CD4-positive, alpha-beta T cell treated with Interleukin-17A for 4 hours (primary cell): ENCODE results near the gene AHCTF1.

Source experiments
- DNase-seq: peaks from one replicate; pipeline ENCODE4 v3.0.0-alpha.2; 2020; ENCODE audit warnings: mixed read lengths

AHCTF1 gene, protein sequence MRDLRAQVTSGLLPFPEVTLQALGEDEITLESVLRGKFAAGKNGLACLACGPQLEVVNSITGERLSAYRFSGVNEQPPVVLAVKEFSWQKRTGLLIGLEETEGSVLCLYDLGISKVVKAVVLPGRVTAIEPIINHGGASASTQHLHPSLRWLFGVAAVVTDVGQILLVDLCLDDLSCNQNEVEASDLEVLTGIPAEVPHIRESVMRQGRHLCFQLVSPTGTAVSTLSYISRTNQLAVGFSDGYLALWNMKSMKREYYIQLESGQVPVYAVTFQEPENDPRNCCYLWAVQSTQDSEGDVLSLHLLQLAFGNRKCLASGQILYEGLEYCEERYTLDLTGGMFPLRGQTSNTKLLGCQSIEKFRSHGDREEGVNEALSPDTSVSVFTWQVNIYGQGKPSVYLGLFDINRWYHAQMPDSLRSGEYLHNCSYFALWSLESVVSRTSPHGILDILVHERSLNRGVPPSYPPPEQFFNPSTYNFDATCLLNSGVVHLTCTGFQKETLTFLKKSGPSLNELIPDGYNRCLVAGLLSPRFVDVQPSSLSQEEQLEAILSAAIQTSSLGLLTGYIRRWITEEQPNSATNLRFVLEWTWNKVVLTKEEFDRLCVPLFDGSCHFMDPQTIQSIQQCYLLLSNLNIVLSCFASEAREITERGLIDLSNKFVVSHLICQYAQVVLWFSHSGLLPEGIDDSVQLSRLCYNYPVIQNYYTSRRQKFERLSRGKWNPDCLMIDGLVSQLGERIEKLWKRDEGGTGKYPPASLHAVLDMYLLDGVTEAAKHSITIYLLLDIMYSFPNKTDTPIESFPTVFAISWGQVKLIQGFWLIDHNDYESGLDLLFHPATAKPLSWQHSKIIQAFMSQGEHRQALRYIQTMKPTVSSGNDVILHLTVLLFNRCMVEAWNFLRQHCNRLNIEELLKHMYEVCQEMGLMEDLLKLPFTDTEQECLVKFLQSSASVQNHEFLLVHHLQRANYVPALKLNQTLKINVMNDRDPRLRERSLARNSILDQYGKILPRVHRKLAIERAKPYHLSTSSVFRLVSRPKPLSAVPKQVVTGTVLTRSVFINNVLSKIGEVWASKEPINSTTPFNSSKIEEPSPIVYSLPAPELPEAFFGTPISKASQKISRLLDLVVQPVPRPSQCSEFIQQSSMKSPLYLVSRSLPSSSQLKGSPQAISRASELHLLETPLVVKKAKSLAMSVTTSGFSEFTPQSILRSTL (N-terminal part only)

DNA sequence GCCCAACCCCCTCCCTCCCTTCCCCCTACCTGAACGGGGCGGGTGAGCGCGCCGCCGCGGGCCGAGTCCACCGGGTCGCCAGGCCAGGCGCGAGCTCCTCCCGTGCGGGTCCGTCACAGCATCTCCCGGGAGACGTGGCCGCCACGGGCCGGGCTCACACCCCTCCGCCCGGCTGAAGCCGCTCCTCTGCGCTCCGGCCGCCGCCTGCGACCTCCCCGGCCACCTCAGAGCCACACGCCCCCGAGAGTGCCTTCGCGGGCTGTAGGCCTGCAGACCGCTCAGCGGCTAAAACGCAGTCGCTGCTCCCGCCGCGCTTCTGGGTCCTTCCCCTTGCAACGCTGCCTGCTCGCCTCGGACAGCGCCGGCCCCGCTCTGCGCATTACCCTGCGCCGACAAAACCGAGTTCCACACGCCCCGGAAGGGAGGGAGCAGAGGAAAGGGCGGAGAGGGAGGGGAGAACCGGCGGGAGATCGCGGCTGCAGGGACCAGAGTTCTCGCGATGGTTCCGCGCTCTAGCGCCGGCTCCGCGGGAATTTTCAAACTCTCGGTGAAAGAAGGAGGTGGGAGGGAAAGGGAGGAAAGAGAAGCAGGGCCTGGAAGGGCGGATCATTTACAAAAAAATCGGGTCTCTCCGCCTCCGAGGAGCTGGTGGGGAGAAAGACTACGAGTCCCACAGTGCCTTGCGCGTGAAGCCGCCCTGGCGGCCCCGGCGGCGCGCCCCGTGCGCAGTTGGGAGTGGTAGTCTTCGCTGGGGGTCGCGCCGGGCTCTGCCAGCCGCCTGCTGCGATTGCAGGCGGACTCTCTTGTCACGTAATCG lies at the start of gene AHCTF1:
AHCTF1 (minus strand) TSS at position 400 of the 817 bp plus-strand sequence. CDS start 13,578 bp downstream, outside the sequence.
- peak; percentile 94 for DNase-seq

DNA sequence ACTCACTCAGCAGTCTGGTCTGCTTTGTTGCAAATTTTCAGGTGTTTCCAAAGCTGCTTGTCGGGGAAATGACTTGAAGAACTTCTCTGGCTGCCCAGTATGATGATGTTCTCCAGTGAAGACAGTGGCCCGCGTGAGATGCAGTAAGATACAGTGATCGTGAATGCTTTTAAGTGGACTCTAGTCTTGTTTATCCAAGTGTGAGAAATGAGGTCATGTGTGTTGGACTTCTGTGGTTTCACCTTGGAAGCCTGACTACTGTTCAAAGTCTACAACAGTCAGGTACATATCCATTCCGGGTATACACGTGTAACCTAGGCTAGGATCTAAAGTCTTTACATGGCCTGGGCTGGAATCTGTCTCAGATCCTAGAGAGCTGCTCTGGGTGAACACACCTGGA lies 47.0 kb upstream of the AHCTF1 start:
- DNase-seq, result no peak

DNA sequence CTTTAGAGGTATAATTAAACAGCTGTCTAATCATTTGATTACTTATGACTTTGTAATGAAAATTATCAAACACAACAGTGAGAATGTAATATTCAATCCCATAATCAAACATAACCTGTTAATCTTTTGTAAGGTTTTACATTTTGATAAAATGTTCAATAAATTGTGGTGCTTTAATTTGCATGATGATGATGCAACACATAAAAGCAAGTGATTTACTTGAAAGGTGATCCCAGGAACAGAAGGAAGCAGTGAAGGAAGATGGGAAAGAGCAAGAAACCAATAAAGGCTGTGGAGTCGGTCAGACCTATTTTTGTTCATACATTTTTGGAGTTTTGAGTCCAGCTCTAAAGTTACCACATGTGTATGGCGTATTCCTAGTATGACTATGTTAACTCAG lies 46.5 kb upstream of the AHCTF1 start:
- no peak for DNase-seq

DNA sequence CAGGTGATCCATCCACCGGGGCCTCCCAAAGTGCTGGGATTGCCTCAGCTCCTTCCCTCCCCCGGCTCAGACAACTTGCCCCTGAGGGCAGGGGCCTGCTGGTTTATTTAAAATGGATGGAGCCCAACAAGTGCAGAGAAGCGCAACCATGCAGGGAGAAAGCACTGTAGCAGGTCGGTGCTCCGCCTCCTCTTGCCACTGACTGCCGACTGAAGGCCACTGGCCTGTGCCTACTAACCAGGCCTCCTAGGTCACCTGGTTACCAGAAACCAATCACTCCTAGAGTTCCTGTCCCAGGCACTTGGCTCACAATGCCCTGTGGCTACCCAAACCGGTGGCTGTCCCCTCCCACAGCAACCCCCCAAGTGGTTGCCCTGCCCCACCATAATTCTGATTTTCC lies 40.2 kb upstream of the AHCTF1 start:
- DNase-seq, result no peak

DNA sequence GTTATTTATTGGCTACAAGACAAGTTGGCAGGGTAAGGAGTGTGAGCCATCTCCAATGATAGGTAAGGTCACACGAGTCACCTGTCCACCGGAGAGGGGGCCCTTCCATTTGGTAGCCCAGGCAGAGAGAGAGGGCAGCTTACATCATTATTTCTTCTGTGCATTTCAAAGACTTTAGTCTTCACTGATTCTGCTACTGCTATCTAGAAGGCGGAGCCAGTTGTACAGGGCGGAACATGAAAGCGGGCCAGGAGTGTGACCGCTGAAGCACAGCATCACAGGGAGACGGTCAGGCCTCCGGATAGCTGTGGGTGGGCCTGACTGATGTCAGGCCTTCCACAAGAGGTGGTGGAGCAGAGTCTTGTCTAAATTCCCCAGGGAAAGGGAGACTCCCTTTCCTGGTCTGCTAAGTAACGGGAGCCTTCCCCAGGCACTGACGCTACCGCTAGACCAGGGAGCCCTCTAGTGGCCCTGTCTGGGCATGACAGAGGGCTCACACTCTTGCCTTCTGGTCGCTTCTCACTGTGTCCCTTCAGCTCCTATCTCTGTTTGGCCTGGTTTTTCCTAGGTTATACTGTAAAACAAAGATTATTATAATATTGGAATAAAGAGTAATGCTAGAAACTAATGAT lies 39.5 kb upstream of the AHCTF1 start:
- DNase-seq, result peak; percentile 55

DNA sequence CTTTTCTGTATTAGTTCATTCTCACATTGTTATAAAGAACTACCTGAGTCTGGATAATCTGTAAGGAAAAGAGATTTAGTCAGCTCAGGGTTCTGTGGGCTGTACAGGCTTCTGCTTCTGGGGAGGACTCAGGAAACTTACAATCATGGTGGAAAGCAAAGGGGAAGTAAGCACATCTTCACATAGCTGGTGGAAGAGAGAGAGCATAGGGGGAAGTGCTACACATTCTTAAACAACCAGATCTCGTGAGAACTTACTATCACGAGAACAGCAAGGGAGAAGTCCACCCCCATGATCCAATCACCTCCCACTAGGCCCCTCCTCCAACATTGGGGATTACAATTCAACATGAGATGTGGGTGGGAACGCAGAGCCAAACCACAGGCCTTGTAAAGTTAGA lies 37.9 kb upstream of the AHCTF1 start:
- DNase-seq, result no peak

DNA sequence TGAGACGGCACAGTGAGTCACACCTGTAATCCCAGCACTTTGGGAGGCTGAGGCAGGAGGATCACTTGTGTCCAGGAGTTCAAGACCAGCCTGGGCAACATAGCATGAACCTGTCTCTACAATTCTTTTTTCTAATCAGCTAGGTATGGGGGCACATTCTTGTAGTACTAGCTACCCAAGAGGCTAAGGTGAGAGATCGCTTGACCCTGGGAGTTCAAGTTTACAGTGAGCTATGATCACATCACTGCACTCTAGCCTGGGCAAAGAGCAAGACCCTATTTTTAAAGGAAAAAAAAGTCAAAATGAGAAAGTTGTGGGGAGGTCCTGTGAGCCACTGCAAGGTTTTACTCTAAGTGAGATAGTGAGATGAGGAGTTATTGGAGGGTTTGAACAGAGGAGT lies 34.8 kb upstream of the AHCTF1 start:
- DNase-seq, result no peak

DNA sequence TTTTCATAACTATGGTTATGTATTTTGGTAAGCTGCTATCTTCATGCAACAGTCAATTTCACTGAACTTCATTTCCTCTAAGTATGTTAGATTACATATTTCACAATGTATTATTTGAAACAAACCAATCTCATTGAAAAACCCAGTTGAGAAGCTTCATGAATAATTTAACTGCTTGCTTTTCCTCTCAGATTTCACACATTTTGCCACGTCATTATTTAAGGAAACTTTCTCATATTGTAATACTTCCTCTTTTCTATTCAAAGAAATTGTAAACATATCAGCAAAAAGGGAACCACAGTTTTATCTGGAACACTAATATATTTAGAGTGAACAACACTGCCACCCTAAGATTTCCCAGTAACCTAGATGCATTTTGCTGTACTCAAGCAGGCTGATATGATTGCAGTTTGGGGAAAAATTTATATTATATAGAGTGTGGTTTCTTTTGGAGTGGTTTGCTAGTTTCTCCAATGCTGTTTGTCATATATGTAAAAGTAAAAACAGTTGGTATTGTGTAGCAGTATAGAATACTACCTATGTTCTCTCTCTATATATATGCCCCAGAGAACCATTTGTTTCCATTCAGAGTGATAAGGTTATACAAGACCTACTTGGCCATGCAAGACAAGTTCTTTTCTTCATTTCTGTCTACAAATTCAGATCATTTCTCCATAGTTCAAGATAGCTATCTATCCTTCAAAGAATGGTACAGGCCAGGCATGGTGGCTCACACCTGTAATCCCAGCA lies 28.4 kb upstream of the AHCTF1 start:
- no peak for DNase-seq

DNA sequence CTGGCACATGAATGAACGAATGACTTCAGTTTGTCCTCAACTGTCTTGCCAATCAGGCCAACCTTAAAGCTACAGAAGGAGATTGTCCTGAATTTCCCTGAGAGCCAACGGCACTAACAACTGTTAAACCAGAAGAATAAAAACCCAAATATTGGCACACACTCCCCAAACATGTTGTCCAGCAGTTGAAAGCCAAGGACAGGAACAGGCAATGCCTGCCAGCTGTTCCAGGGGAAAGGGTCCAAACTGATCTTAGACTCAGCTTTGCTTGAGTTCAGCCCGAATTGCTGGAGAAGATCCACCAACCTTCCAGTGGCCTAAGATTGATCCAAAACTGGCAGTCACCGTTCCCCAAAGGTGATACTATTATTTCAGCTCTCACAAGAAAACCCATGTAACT lies 22.4 kb upstream of the AHCTF1 start:
- DNase-seq, result no peak

DNA sequence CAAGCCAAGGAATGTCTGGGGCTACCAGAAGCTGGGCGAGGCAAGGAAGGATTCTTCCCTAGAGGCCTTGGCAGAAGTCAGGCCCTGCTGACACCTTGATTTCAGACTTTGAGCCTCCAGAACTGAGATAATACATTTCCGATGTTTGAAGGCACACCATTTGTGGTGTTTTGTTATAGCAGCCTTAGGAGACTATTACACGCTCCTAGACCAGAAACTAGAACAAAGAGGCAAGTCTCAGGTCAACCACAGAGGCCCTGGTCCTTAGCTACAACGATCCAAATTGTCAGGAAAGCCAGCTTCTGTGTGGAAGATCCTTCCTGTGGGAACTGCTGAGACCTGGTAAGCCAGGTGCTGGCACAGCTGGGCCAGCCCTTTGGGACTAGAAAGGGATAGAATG lies 19.7 kb upstream of the AHCTF1 start:
- no peak for DNase-seq

DNA sequence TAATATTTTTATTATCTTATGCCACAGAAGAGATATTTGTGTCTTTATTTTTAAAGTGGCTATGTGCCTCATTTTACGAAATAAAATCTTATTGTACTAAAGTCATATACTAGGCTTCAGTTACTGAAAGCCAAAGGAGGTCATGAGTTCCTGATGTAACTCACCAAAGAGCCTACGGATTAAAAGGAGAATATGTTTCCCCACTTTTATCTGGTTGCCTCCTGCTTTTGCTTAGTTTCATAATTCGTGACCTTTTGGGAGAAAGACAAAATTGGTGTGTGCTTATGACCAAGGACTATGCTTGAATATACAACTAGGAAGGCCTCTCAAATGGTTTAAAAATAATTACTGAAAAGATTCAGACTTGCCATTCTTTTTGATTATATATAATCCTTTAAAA lies 18.2 kb upstream of the AHCTF1 start:
- DNase-seq, result no peak

DNA sequence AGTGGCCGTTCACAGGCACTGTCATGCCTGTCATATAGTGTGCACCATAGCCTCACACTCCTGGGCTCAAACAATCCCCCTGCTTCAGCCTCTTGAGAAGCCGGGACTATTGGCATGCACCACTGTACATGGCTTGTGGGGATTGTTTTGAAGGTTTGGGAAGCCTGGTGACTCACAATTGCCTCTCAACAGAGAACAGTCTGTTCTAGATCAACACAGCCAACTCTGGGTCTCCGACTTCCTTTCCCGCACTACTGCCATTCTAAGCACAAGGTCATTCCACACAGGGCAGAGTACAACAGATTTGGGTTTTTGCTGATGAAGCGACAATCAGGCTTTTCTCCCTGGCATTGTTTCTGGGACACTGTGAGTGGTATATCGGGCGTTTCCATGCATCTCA lies 15.5 kb upstream of the AHCTF1 start:
- DNase-seq, result no peak

DNA sequence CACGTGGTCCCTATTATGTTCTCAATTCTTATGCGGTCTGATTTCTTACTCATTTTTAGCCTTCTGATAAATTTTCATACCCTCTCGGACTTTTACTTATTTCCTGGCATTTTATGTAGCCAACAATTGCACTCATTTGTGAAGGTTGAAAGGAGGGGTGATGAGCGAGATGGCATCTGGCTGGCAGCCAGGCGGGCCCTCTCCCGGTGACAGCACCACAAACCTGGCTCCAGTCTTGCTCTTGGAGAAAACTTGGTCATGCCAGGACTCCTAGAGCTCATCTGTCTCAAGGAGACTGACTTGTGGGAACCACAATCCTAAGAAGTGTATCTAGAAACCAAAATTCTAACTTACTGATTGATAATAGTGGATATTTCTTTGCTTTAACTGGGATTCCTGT lies 14.6 kb upstream of the AHCTF1 start:
- no peak for DNase-seq

DNA sequence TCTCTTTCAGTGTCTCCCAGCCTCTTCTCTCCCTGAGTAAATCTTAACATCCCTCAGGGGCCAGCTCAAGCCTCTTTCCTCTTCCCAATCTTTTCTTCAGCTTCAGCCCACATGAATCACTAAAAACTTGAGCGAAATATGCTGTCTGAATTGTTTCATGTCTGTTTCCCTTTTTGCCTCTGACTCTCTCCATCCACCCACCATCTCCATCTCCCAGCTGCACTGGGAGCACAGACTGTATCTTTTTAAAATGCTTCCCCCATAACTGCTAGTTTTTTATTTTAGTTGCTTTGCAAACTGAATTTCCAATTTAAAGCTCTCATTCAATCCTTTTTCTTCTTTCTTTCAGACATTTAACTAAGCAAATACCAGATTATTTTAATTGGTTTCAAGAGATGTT lies 3.0 kb upstream of the AHCTF1 start:
- DNase-seq, result no peak

DNA sequence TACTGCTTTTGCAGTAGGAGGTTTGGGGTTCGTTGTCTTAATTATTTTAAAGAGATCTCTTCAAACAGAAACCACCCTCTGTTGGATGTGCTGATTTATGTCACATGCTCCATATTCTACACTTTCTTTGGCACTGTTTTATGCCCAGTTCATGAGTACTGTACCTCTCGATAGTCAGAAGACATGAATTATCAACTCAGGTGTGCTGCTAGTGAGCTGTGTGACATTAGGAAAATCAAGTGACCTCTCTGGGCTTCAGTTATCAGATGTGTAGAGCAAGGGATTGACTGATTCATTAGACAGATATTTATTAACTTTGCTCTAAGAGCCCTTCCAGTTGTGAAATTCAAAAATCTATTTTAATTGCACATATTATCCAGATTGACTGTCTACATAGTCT lies 2.1 kb upstream of the AHCTF1 start:
- DNase-seq, result no peak

DNA sequence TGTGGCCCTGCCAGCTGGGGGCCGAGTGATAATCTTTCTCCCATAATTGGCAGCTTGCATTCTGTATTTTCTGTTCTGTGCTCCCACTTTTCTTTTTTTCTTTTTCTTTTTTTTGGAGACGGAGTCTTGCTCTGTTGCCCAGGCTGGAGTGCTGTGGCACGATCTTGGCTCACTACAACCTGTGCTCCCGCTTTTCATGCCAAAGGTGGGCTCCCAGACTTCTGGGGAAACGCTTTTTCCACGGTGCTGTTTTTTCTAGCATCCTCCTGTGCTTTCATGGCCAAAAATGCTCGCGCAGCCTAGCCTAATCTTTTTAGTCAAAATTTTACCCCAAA lies 585 bp upstream of the AHCTF1 start:
- DNase-seq, result no peak

DNA sequence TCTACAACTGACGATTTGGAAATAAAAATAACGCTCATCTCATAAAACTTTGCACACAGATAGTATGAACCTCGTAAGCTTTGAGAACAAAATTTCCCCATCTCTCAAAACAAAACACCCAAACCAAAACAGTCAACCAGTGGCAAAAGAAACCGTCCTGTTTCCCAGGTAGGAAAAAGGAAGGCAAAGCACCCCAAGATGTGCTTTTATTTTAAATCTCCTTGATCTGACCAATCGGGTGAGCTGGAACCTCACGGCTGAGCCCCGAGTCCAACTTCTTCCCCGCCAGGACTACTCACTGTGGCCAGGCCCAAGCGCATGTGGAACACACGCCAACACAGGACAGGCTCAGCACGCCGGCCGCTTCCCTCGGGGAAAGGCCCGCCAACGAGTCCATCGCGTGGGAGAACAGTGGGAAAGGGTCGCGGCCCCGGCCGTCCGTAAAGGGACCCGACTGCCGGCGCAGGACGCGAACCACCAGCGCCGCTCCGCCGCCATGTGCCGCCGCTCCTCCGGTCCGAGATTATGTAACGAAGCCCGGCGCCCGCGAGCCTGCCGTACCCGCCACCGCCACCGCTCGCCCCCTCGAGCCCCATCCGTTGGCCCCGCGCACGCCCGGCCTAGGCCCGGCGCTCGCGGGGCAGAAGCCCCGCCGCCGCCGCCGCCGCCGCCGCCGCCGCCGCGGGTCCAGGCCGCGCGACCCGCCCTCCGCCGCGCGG lies 759 bp downstream of the AHCTF1 start:
- DNase-seq, result peak; percentile 61

DNA sequence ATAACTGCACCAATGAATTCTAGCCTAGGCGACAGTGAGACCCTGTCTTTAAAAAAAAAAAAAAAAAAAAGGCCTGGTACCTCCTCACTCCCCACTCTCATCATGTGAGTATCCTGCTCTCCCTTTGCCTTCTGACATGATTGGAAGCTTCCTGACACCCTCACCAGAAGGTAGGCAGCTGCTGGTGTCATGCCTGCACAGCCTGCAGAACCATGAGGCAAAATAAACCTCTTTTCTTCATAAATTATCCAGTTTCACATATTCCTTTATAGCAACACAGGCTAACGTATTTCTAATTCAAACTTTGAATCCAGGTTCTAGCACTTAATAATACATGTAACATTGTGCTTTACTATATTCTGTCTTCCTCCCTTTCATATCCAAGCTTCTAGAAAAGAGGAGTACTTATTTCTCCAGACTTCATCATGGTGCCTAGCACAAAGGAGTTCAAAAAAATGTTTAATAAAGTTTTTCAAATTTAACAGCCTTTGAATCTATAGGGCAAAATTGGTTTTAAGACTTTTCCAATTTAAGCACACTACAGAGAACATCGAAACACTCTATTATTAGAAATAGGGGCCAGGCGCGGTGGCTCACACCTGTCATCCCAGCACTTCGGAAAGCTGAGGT lies 5.6 kb downstream of the AHCTF1 start:
- DNase-seq, result no peak

DNA sequence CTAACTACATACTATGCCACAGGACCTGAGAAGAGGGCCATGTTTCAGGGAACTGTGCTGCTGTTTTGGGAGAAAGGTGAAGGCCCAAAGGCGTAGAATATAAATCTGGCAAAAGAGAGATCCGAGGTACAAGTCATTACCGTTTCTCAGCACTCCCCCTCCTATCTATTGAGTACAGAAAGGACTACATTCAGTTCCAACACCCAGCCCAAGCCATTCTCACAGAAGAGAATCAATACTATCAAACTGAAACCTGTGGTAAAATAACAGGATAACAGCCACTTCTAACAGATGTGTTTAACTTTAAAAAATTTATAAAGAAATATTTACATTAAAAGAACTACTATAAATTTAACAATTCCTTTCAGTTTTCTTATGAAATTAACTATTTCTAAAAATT lies 7.8 kb downstream of the AHCTF1 start:
- no peak for DNase-seq

DNA sequence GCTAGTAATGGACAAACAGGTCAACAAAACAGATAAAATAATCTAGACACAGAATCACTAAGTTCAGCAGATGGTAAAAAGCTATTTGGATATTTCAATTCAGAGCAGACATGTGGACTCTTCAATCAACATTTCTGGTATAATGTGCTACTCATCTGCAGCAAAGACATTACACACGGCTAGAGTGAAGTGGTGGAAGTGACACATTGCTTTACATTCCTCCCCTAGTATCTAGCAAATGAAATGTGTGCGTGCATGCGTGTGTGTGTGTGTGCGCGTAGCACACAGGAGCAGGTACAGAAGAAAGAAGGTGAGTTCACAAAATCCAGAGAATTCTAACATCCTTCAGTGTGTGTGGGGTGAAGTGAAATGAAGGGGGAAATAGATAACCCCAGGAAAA lies 8.3 kb downstream of the AHCTF1 start:
- DNase-seq, result peak; percentile 10
